SU-DHL-6 (cell line): ENCODE data around the gene ANKRD13A.
"Not testable (repeated sequence)": the region's sequence is repeated elsewhere in the genome, so short reads cannot be mapped to it uniquely, and the experiment has no call there.

Experiments
- H2AFZ ChIP-seq: fragments of 200-600 bp; sonication (generic); 2 replicates; pipeline ENCODE4 v1.6.1; 2014; ENCODE audit warnings: low read depth, mild to moderate bottlenecking, moderate library complexity, mixed read lengths, antibody characterized with exemption, low read length; ENCODE audit not compliant: severe bottlenecking
- H3F3A ChIP-seq: fragments of 200-600 bp; shearing (Covaris generic); 2 replicates; pipeline ENCODE4 v1.6.0; 2016; ENCODE audit warnings: antibody characterized with exemption, mild to moderate bottlenecking; ENCODE audit not compliant: insufficient read depth
- H3K27ac ChIP-seq: fragments of 200-600 bp; sonication (generic); 2 replicates; pipeline ENCODE4 v1.5.1; 2016; ENCODE audit warnings: low read depth, mild to moderate bottlenecking, low read length, moderate library complexity, mixed read lengths
- H3K27me3 ChIP-seq: fragments of 200-600 bp; sonication (generic), shearing (Covaris generic); 2 replicates; pipeline ENCODE4 v1.6.0; 2014; ENCODE audit warnings: mild to moderate bottlenecking, low read length
- H3K36me3 ChIP-seq: fragments of 200-600 bp; sonication (generic); 2 replicates; pipeline ENCODE4 v1.6.1; 2014; ENCODE audit warnings: mild to moderate bottlenecking, low read length, mixed read lengths
- H3K4me2 ChIP-seq: fragments of 300-600, 200-600 bp; shearing (Covaris generic), sonication (generic); 2 replicates; pipeline ENCODE4 v1.6.0; 2014; ENCODE audit warnings: low read length, low read depth, mild to moderate bottlenecking; ENCODE audit not compliant: poor library complexity, severe bottlenecking
- H3K4me3 ChIP-seq: fragments of 200-600 bp; sonication (generic); 2 replicates; pipeline ENCODE4 v1.5.1; 2014; ENCODE audit warnings: antibody characterized with exemption, low read length, mild to moderate bottlenecking, mixed read lengths; ENCODE audit not compliant: insufficient read depth, poor library complexity, severe bottlenecking
- H3K79me2 ChIP-seq: fragments of 200-600 bp; sonication (generic); 2 replicates; pipeline ENCODE4 v1.6.1; 2014; ENCODE audit warnings: mild to moderate bottlenecking, low read length, moderate library complexity; ENCODE audit not compliant: insufficient read depth
- H3K9ac ChIP-seq: fragments of 200-600 bp; sonication (generic); 2 replicates; pipeline ENCODE4 v1.7.0; 2014; ENCODE audit warnings: mild to moderate bottlenecking, low read length
- H3K9me2 ChIP-seq: fragments of 200-600 bp; sonication (generic); replicated peaks from 2 replicates; pipeline ENCODE4 v1.6.1; 2014; ENCODE audit warnings: low read length; ENCODE audit not compliant: insufficient read depth
- H3K9me3 ChIP-seq: fragments of 200-600 bp; sonication (generic); 2 replicates; pipeline ENCODE4 v1.6.1; 2014; ENCODE audit warnings: low read length, mixed read lengths; ENCODE audit not compliant: insufficient read depth
- H4K20me1 ChIP-seq: fragments of 200-600 bp; sonication (generic); 2 replicates; pipeline ENCODE4 v1.6.1; 2014; ENCODE audit warnings: low read depth, mild to moderate bottlenecking, antibody characterized with exemption, low read length, moderate library complexity, mixed read lengths
- EZH2phosphoT487 ChIP-seq: fragments of 200-600 bp; sonication (generic), shearing (Covaris generic); conservative IDR thresholded peaks from 2 replicates; pipeline ENCODE4 v1.6.1; 2018; ENCODE audit warnings: mild to moderate bottlenecking, antibody characterized with exemption, low read length, moderate library complexity, mixed read lengths
- TF ChIP-seq, protein P1 (sequence below): fragments of 200-600 bp; sonication (generic); IDR thresholded peaks from one replicate; pipeline ENCODE4 v1.5.1; 2017; ENCODE audit warnings: antibody characterized with exemption, mild to moderate bottlenecking, low read length, moderate library complexity; ENCODE audit not compliant: insufficient read depth, poor library complexity, severe bottlenecking

ANKRD13A gene

DNA sequence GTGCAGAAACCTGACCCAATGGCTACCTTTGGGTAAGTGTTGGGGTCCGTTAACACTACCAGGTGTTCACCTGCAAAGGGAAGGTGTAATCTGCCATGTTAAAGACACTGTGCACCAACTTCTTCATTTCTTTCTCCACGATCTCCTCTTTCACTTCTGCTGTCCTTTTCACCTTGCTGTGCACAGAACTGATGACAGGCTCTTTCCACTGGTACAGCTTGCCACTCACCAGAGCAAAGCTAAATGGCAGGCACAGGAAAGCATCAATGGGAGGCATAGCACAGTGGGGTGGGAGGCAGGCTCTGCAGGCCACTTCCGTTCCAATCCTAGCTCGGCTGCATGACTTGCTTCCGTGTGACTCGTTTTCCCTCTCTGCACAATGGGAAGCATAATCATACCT, 51.7 kb downstream of the ANKRD13A start:
- Histone ChIP-seq H3K9me3 (no peaks in the 10 kb centered on the region), H3K36me3 (no peaks in the 10 kb centered on the region), H3K79me2 (peaks cover 23% of the 10 kb centered on the region), H4K20me1 (no peaks in the 10 kb centered on the region), H3K4me3 (no peak overlapping the region), H3K27ac (peak overlapping the region; percentile 92), H3F3A (peaks cover 20% of the 10 kb centered on the region), H2AFZ (no peak overlapping the region), H3K4me2 (peak overlapping the region; percentile 73), H3K27me3 (no peaks in the 10 kb centered on the region), H3K9ac (no peak overlapping the region), H3K9me2 (no peaks in the 10 kb centered on the region)
- TF ChIP-seq EZH2phosphoT487, result no peak

DNA sequence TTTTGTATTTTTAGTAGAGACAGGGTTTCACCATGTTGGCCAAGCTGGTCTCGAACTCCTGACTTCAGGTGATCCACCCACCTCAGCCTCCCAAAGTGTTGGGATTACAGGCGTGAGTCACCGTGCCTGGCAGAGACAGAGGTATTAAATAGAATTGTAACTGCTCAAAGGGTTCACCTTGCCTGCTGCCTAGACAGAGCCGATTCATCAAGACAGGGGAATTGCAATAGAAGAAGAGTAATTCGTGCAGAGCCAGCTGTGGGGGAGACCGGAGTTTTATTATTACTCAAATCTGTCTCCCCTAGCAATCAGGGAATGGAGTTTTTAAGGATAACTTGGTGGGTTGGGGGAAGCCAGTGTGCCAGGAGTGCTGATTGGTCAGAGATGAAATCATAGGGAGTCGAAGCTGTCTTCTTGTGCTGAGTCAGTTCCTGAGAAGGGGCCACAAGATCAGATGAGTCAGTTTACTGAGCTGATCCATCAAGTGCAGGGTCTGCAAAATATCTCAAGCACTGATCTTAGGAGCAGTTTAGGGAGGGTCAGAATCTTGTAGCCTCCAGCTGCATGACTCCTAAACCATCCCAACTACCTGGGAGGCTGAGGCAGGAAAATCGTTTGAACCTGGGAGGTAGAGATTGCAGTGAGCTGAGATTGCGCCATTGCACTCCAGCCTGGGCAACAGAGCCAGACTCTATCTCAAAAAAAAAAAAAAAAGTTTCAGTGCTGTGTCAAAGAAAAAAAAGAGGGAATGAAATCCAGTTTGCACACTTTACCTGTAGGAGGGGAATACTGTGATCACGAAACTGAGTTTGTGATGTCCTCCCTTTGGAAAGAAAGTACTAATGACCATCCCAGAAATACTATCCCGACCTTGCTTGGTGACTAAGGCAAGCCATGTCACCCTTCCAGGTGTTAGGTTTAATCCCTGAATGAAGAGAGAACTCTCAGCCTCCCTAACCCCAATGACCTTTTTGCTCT, 56.4 kb downstream of the ANKRD13A start:
- not testable (repeated sequence) for H3K36me3 ChIP-seq, H3K4me2 ChIP-seq, H3K27me3 ChIP-seq, H2AFZ ChIP-seq, H3F3A ChIP-seq, H3K4me3 ChIP-seq, H3K79me2 ChIP-seq, H3K9me3 ChIP-seq, H3K27ac ChIP-seq, H4K20me1 ChIP-seq, H3K9ac ChIP-seq, H3K9me2 ChIP-seq

DNA sequence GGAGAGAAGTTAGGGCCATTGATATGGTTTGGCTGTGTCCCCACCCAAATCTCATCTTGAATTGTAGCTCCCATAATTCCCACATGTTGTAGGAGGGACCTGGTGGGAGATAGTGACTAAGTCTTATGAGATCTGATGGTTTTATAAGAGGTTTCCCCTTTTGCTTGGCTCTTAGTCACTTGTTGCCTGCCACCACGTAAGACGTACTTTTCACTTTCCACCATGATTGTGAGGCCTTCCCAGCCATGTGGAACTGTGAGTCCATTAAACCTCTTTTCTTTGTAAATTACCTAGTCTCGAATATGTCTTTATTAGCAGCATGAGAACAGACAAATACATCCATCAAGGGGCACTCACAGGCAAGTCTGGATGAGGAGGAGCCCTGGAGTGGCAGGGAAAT, 57.4 kb downstream of the ANKRD13A start:
- H3K9me2 ChIP-seq, H3K4me2 ChIP-seq: not testable (repeated sequence)

DNA sequence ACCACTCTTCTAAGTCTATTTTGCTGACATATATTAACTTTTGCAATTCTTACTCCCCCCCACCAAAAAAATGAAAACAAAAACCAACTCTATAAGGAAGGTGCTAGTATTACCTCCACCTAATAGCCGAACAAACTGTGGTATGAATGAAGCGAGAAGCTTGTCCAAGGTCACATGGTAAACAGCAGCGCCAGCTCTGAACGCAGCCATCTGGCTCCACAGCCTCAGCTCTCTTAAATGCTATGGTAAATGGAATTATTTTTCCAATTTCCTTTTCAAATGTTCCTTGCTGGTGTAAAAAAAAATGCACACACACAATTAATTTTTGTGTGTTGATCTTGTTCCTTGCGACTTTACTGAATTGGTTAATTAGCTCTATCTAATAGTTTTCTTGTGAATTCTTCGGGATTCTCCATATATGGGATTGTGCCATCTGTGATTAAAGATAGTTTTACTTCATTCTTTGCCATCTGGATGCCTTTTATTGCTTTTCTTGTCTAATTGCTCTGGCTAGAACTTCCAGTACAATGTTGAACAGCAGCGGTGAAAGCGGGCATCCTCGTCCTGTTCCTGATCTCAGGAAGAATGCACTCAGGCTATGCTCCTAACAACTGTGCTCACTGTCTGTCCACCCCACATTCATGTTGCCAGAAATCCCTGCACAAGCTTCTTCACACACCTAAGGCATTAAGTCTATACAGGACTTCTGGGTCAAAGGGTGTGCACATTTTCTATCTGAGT, 59.8 kb downstream of the ANKRD13A start:
- Histone ChIP-seq H3K9me3 (no peaks in the 10 kb centered on the region), H3K9me2 (no peaks in the 10 kb centered on the region), H3K27ac (no peak overlapping the region), H3F3A (no peaks in the 10 kb centered on the region), H3K9ac (no peak overlapping the region), H3K36me3 (no peaks in the 10 kb centered on the region), H3K79me2 (no peaks in the 10 kb centered on the region), H4K20me1 (no peaks in the 10 kb centered on the region), H3K4me3 (no peak overlapping the region), H2AFZ (no peak overlapping the region), H3K4me2 (no peak overlapping the region), H3K27me3 (no peaks in the 10 kb centered on the region)
- TF ChIP-seq, protein P1, sequence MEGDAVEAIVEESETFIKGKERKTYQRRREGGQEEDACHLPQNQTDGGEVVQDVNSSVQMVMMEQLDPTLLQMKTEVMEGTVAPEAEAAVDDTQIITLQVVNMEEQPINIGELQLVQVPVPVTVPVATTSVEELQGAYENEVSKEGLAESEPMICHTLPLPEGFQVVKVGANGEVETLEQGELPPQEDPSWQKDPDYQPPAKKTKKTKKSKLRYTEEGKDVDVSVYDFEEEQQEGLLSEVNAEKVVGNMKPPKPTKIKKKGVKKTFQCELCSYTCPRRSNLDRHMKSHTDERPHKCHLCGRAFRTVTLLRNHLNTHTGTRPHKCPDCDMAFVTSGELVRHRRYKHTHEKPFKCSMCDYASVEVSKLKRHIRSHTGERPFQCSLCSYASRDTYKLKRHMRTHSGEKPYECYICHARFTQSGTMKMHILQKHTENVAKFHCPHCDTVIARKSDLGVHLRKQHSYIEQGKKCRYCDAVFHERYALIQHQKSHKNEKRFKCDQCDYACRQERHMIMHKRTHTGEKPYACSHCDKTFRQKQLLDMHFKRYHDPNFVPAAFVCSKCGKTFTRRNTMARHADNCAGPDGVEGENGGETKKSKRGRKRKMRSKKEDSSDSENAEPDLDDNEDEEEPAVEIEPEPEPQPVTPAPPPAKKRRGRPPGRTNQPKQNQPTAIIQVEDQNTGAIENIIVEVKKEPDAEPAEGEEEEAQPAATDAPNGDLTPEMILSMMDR, result no peak
- no peak for TF ChIP-seq EZH2phosphoT487

More for the DNA sequence above, 57.4 kb downstream of the ANKRD13A start:
- not testable (repeated sequence) for H3K9ac ChIP-seq, H3K9me3 ChIP-seq, H3F3A ChIP-seq, H3K27me3 ChIP-seq, H3K27ac ChIP-seq, H4K20me1 ChIP-seq, H2AFZ ChIP-seq, H3K36me3 ChIP-seq, H3K4me3 ChIP-seq, H3K79me2 ChIP-seq
